ENCODE results near the gene HSP90AB1.

The HSP90AB1 gene

DNA sequence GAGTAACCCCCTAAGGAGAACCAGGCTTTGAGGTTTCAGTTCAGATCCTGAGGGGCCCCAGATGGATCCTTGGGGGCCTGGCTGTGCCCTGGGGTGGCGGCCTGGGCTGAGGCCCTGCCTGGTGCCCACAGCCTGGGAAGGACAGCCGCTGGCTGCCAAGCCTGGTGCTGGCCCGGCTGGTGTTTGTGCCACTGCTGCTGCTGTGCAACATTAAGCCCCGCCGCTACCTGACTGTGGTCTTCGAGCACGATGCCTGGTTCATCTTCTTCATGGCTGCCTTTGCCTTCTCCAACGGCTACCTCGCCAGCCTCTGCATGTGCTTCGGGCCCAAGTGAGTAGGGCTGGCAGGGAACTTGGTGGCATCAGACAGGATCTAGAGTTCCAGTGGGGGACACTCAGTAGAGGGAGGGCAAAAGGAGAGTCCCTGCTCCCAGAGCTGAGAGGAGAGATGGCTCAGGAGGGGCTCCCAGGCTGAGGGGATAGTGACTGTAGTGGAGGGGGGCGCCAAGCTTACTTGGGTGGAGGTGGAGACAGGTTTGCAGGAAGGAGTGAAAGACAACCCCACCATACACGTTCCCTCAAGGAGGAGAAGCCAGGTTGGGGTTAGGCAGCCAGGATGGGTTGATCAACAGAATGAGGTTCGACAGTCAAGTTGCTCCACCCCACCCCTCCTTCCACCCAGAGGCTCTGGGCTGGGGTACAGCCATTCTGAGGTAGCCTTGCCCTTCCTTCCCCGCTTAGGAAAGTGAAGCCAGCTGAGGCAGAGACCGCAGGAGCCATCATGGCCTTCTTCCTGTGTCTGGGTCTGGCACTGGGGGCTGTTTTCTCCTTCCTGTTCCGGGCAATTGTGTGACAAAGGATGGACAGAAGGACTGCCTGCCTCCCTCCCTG is 14.0 kb upstream of the HSP90AB1 start:
- no peak for TF ChIP-seq ZFX (IDR thresholded peaks at IDR 0.05)
- TF ChIP-seq, protein P1, sequence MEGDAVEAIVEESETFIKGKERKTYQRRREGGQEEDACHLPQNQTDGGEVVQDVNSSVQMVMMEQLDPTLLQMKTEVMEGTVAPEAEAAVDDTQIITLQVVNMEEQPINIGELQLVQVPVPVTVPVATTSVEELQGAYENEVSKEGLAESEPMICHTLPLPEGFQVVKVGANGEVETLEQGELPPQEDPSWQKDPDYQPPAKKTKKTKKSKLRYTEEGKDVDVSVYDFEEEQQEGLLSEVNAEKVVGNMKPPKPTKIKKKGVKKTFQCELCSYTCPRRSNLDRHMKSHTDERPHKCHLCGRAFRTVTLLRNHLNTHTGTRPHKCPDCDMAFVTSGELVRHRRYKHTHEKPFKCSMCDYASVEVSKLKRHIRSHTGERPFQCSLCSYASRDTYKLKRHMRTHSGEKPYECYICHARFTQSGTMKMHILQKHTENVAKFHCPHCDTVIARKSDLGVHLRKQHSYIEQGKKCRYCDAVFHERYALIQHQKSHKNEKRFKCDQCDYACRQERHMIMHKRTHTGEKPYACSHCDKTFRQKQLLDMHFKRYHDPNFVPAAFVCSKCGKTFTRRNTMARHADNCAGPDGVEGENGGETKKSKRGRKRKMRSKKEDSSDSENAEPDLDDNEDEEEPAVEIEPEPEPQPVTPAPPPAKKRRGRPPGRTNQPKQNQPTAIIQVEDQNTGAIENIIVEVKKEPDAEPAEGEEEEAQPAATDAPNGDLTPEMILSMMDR (conservative IDR thresholded peaks at IDR 0.05): no peak
- peak overlapping the region; percentile 14; the same call in 1 of the 2 replicates for H3K27ac ChIP-seq

DNA sequence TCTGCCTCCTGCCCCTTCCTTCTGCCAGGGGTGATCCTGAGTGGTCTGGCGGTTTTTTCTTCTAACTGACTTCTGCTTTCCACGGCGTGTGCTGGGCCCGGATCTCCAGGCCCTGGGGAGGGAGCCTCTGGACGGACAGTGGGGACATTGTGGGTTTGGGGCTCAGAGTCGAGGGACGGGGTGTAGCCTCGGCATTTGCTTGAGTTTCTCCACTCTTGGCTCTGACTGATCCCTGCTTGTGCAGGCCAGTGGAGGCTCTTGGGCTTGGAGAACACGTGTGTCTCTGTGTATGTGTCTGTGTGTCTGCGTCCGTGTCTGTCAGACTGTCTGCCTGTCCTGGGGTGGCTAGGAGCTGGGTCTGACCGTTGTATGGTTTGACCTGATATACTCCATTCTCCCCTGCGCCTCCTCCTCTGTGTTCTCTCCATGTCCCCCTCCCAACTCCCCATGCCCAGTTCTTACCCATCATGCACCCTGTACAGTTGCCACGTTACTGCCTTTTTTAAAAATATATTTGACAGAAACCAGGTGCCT is 13.3 kb upstream of the HSP90AB1 start:
- TF ChIP-seq, protein P1 (conservative IDR thresholded peaks at IDR 0.05): no peak
- peak overlapping the region; percentile 14; the same call in 1 of the 2 replicates for H3K27ac ChIP-seq

DNA sequence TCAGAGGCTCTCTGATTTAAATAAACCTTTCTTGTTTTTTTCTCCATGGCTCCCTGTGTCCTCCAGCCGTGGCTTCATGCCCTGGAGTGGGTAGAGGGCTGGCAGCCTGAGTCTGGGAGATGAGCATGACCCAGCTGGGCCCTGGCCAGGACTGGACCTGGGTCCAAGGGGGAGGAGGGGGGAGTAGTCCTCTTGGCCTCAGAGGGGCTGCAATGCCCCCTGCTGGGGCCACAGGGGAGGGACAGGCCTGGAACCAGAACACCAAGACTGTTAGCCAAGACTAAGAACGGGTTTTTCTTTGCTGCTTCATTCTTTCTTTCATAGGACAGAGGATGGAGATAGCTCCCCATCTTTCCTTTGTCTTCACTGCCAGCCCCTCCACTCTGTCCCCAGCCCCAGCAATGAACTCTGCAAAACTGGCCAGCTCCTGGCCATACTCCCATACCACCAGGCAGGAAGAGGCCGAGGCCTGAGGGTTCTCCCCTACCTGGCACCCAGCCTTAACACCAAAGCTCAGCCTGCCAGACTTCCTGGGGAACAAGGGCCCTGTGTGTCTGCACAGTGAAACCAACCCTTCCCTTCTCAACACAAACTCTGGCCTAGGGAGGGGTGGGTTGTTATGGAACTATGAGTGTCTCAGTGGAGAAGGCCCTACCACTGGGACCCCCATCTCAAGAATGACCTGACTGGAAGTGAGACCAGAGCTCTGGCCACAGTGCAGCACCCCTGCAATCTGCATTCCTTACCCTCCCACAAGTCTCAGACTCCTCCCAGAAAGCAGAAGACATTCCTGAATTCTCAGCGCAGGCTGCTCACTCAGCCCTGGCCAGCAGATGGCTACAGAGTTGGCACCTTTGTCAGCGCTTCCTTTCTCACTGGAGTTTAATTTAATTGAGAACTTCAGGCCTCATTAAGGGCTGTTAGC is 12.5 kb upstream of the HSP90AB1 start:
- H3K27ac ChIP-seq: peak overlapping the region; percentile 14; the same call in 1 of the 2 replicates
- TF ChIP-seq, protein P1 (conservative IDR thresholded peaks at IDR 0.05): peak; percentile 78
- no peak for TF ChIP-seq ZFX (IDR thresholded peaks at IDR 0.05)

DNA sequence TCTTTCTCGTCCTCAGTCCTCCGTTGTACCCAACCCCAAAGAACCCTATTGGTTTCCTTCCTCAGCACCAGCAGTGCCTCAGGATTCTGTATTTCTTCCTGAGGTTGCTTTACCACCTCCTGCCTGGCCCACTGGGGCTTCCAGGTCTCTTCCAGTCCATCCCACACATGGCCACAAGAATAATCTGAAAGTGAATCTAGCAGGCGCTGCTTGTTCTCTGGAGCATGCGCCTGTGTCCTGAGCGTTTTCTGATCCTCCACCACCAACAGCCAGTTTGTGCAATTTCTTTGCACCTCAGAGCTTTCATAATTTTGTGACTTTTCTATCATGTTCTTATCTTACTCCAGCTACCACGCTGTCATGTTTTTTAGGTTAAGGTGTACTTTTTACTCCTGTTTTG is 11.6 kb upstream of the HSP90AB1 start:
- TF ChIP-seq, protein P1 (conservative IDR thresholded peaks at IDR 0.05): no peak
- TF ChIP-seq ZFX (IDR thresholded peaks at IDR 0.05): no peak

DNA sequence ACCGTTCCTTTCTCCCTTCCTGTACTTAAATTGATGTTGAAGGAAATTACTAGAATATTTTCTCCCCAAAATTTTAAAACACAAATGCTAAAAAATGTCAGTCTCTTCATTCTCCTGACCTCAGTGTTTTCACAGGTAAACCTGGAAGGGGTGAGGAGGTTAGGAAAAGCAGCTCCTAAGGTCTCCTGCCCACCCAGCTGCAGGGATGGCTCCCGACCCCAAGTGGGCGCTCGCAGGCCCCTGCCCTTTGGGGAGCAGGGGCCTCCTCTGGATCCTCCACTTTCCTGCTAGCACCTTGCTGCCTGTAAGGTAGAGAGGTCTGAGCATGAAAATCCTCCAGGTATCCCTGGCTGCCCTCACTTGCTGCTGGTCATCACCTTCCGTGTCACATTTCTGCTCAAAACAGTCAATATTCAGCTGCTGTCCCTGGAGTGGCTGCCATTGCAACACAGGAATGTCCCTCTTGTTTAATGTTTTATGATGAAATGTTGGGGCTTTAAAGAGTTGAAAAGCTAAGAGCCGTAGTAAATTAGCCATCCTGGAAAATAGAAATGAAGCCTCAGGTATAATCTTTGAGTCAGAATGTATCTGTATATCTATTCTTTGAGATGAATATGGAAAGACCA is 10.9 kb upstream of the HSP90AB1 start:
- H3K27ac ChIP-seq: peak overlapping the region; percentile 70; the same call in 1 of the 2 replicates
- TF ChIP-seq, protein P1 (conservative IDR thresholded peaks at IDR 0.05): no peak
- no peak for TF ChIP-seq ZFX (IDR thresholded peaks at IDR 0.05)

More for the DNA sequence above, 11.6 kb upstream of the HSP90AB1 start:
- H3K27ac ChIP-seq: no peak overlapping the region

DNA sequence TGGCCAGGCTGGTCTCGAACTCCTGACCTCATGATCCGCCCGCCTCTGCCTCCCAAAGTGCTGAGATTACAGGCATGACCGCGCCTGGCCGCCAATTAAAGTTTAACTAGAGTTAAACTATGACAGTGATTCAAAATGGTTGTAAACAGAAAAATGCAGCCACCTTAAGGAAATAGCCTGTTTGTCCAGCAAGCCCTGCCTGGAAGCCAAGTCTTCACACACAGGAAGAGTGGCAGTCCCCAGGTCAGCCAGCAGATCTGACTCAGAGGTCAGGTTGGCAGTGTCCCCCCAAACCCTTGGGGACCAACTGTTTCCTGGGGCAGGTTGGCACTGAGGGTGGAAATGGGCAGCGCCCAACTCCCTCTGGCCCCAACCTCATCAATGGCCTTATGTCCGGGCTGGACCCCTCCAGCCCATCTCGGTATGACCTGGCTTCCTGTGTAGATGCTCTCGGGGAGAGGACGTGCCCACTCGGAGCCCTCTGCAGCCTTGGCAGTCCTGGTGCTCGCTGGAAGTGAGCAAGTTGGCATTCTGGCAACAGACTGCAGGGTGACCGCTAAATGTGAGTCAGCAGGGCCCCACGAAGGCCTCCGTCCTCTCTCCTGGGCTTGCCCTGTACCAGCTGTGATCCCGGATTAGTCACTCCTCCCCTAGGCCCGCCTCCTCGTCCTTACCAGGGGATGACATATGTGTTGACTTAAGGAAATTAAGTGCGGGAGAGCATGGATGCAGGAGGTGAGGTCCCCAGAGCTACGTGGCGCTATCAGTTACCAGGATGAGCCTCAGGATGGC is 9.7 kb upstream of the HSP90AB1 start:
- TF ChIP-seq ZFX (IDR thresholded peaks at IDR 0.05): no peak
- TF ChIP-seq, protein P1 (conservative IDR thresholded peaks at IDR 0.05): no peak
- peak overlapping the region; percentile 70 for H3K27ac ChIP-seq
